H1 (cell line): ENCODE results near the gene ATAD5. TPM values are rescaled to one million over a fixed set of nuclear protein-coding genes. Genes with fewer than 3 reads are reported as not detected.

ENCODE experiments used
- CTCF ChIA-PET: fragments of 300-600 bp; sonication (Branson Sonifier 250); formaldehyde crosslinking; loops from one replicate; lab custom pipeline; 2021; ENCODE audit not compliant: partially characterized antibody; lab: Charles Lee
- POLR2A ChIA-PET: fragments of 300-600 bp; sonication (Branson Sonifier 250); formaldehyde crosslinking; loops from one replicate; lab custom pipeline; 2021; ENCODE audit warnings: inconsistent platforms; ENCODE audit not compliant: partially characterized antibody; lab: Charles Lee
- DNase-seq, 2 experiments: peaks; one replicate each; pipeline versions ENCODE4 v3.0.0 to v3.0.0-alpha.2; 2010 to 2022; ENCODE audit warnings: low spot score in 2 of 2, low read depth in 1 of 2, mixed read lengths in 1 of 2
- FAIRE-seq: peaks from 2 replicates; lab custom pipeline; 2011; peaks lifted over from hg19 to GRCh38; lab: Jason Lieb, UNC
- H2AFZ ChIP-seq: 2 replicates; pipeline ENCODE4 v1.8.1; 2012; ENCODE audit warnings: low read length, inconsistent platforms
- H2AK5ac ChIP-seq: 2 replicates; pipeline ENCODE4 v1.6.1; 2013; ENCODE audit warnings: low read depth, low read length
- H2BK120ac ChIP-seq: replicated peaks from 2 replicates; pipeline ENCODE3; 2013; ENCODE audit warnings: low read depth, low read length, inconsistent platforms
- H2BK12ac ChIP-seq: 2 replicates; pipeline ENCODE4 v1.6.1; 2013; ENCODE audit warnings: low read depth, low read length
- H2BK15ac ChIP-seq: 2 replicates; pipeline ENCODE4 v1.6.1; 2013; ENCODE audit warnings: low read length
- H2BK20ac ChIP-seq: 2 replicates; pipeline ENCODE4 v1.6.1; 2013; ENCODE audit warnings: low read length
- H2BK5ac ChIP-seq: 2 replicates; pipeline ENCODE4 v1.6.1; 2013; ENCODE audit warnings: low read depth, low read length
- H3K14ac ChIP-seq: 2 replicates; pipeline ENCODE4 v1.6.1; 2013; ENCODE audit warnings: inconsistent platforms; ENCODE audit not compliant: insufficient read length
- H3K18ac ChIP-seq: 2 replicates; pipeline ENCODE4 v1.6.1; 2013; ENCODE audit warnings: low read length; ENCODE audit errors: extremely low read depth
- H3K23ac ChIP-seq: 2 replicates; pipeline ENCODE4 v1.6.1; 2013; ENCODE audit warnings: inconsistent platforms; ENCODE audit not compliant: insufficient read length
- H3K23me2 ChIP-seq: 2 replicates; pipeline ENCODE4 v1.6.1; 2013; ENCODE audit warnings: low read depth, low read length
- H3K27ac ChIP-seq: 2 replicates; pipeline ENCODE4 v1.6.1; 2011; ENCODE audit warnings: low read depth, low read length, inconsistent platforms
- H3K27me3 ChIP-seq, 4 experiments: replicated peaks in 1 of 4; 1 replicate in 1 of 4; 2 replicates in 3 of 4; pipeline versions ENCODE4 v1.6.1 to v1.8.1; 2011 to 2013; ENCODE audit warnings: low read length in 3 of 4, mild to moderate bottlenecking in 3 of 4, inconsistent platforms in 2 of 4, mixed read lengths in 2 of 4, moderate library complexity in 1 of 4; ENCODE audit not compliant: control insufficient read depth in 3 of 4, insufficient read depth in 3 of 4; ENCODE audit errors: extremely low read depth in 1 of 4
- H3K36me3 ChIP-seq, 4 experiments: 2 replicates each; pipeline versions ENCODE4 v1.6.1 to v1.8.1; 2011 to 2013; ENCODE audit warnings: mild to moderate bottlenecking in 4 of 4, low read length in 3 of 4, moderate library complexity in 2 of 4, control low read depth in 1 of 4, inconsistent platforms in 1 of 4; ENCODE audit not compliant: insufficient read depth in 4 of 4, control insufficient read depth in 2 of 4
- H3K4ac ChIP-seq: replicated peaks from 2 replicates; pipeline ENCODE3; 2013; ENCODE audit warnings: low read length, low read depth, mixed read lengths, inconsistent platforms; ENCODE audit not compliant: insufficient read length
- H3K4me1 ChIP-seq, 4 experiments: replicated peaks in 1 of 4; 1 replicate in 1 of 4; 2 replicates in 3 of 4; pipeline versions ENCODE4 v1.6.1 to v1.8.1; 2011 to 2013; ENCODE audit warnings: low read length in 3 of 4, inconsistent platforms in 2 of 4, mixed read lengths in 1 of 4; ENCODE audit not compliant: insufficient read depth in 4 of 4, control insufficient read depth in 3 of 4
- H3K4me2 ChIP-seq, 2 experiments: 2 replicates each; pipeline versions ENCODE4 v1.6.1 to v1.8.1; 2011 to 2013; ENCODE audit warnings: low read depth in 2 of 2, low read length in 2 of 2, control low read depth in 1 of 2, inconsistent platforms in 1 of 2, mild to moderate bottlenecking in 1 of 2; ENCODE audit not compliant: insufficient read depth in 1 of 2
- H3K4me3 ChIP-seq, 4 experiments: fragments of 200-600, 300-600 bp in 1 of 4; sonication (generic), shearing (Covaris generic), sonication (Bioruptor Twin) in 1 of 4; 2 replicates each; pipeline versions ENCODE4 v1.5.1 to v1.8.1; 2011 to 2016; ENCODE audit warnings: low read length in 4 of 4, low read depth in 3 of 4, control low read depth in 2 of 4, inconsistent platforms in 2 of 4, mild to moderate bottlenecking in 2 of 4, mixed read lengths in 1 of 4, moderate library complexity in 1 of 4; ENCODE audit not compliant: insufficient read depth in 2 of 4; ENCODE audit errors: extremely low read depth in 1 of 4
- H3K56ac ChIP-seq: replicated peaks from 2 replicates; pipeline ENCODE3; 2013; ENCODE audit warnings: low read depth, mild to moderate bottlenecking, mixed read lengths, low read length, inconsistent platforms; ENCODE audit not compliant: insufficient read length
- H3K79me1 ChIP-seq: 2 replicates; pipeline ENCODE4 v1.6.1; 2013; ENCODE audit warnings: low read depth, low read length, control low read depth
- H3K79me2 ChIP-seq, 2 experiments: 2 replicates each; pipeline versions ENCODE4 v1.6.1 to v1.8.1; 2012 to 2013; ENCODE audit warnings: low read length in 2 of 2, mild to moderate bottlenecking in 2 of 2, inconsistent platforms in 1 of 2; ENCODE audit not compliant: insufficient read depth in 2 of 2, control insufficient read depth in 1 of 2
- H3K9ac ChIP-seq, 4 experiments: replicated peaks in 1 of 4; 1 replicate in 1 of 4; 2 replicates in 3 of 4; pipeline versions ENCODE4 v1.6.1 to v1.8.1; 2011 to 2013; ENCODE audit warnings: low read depth in 3 of 4, low read length in 3 of 4, control low read depth in 2 of 4, mild to moderate bottlenecking in 2 of 4, moderate library complexity in 2 of 4, inconsistent platforms in 1 of 4; ENCODE audit errors: extremely low read depth in 1 of 4
- H3K9me3 ChIP-seq, 2 experiments: 2 replicates each; pipeline versions ENCODE4 v1.6.1 to v1.8.1; 2012 to 2013; ENCODE audit warnings: mild to moderate bottlenecking in 2 of 2, moderate library complexity in 2 of 2, control low read depth in 1 of 2, inconsistent platforms in 1 of 2, low read depth in 1 of 2, low read length in 1 of 2, mixed read lengths in 1 of 2; ENCODE audit not compliant: insufficient read depth in 2 of 2
- H4K20me1 ChIP-seq, 2 experiments: replicated peaks in 1 of 2; 2 replicates each; pipeline versions ENCODE3 to v1.8.1; 2011 to 2013; ENCODE audit warnings: inconsistent platforms in 2 of 2, low read length in 2 of 2, mild to moderate bottlenecking in 1 of 2; ENCODE audit not compliant: insufficient read depth in 2 of 2, control insufficient read depth in 1 of 2
- H4K5ac ChIP-seq: 2 replicates; pipeline ENCODE4 v1.6.1; 2013; ENCODE audit warnings: low read length, low read depth, mixed read lengths, inconsistent platforms; ENCODE audit not compliant: insufficient read length
- H4K8ac ChIP-seq: 2 replicates; pipeline ENCODE4 v1.8.0; 2013; ENCODE audit warnings: mild to moderate bottlenecking, moderate library complexity, low read length, inconsistent platforms; ENCODE audit not compliant: insufficient read depth; ENCODE audit errors: extremely low read depth
- H4K91ac ChIP-seq: replicated peaks from 2 replicates; pipeline ENCODE3; 2013; ENCODE audit warnings: low read length, mixed read lengths, inconsistent platforms; ENCODE audit not compliant: insufficient read length
- HDAC2 ChIP-seq, 2 experiments: fragments of 300-600 bp in 1 of 2; sonication (generic) in 1 of 2; IDR thresholded peaks; 2 replicates each; pipeline ENCODE4 v1.6.1; 2011 to 2012; ENCODE audit warnings: low read depth in 2 of 2, low read length in 2 of 2, mild to moderate bottlenecking in 2 of 2, moderate library complexity in 2 of 2, borderline replicate concordance in 1 of 2, inconsistent platforms in 1 of 2
- SUZ12 ChIP-seq: fragments of 200-600 bp; sonication (generic); IDR thresholded peaks from 2 replicates; pipeline ENCODE4 v1.6.1; 2012; ENCODE audit warnings: mild to moderate bottlenecking, inconsistent platforms, low read length, moderate library complexity, mixed read lengths
- TAF7 ChIP-seq: optimal IDR thresholded peaks from 2 replicates; pipeline ENCODE3; 2011; ENCODE audit warnings: low read depth, mild to moderate bottlenecking, inconsistent platforms, low read length, moderate library complexity, borderline replicate concordance
- WGBS, 2 experiments: shearing (Covaris generic) in 1 of 2; methylation state at CpG; one replicate each; pipeline versions ENCODE4 v1.1.6 to v1.1.7; 2013 to 2015; ENCODE audit warnings: low lambda C conversion rate in 2 of 2, mixed read lengths in 2 of 2, inconsistent platforms in 1 of 2, low coverage in 1 of 2, missing lambda C conversion rate in 1 of 2; ENCODE audit not compliant: insufficient replicate concordance in 2 of 2, insufficient coverage in 1 of 2, insufficient read length in 1 of 2; ENCODE audit errors: extremely low coverage in 1 of 2, missing lambda C conversion rate in 1 of 2; 5-methylcytosine and 5-hydroxymethylcytosine counted together
- polyA plus RNA-seq, 7 experiments: library from polyadenylated mRNA; depleted of rRNA in 3 of 7; stranded (reverse) in 5 of 7; unstranded in 2 of 7; fragments of >200 nt in 5 of 7; fragments of 200-250 nt in 2 of 7; gene quantifications; 1 replicate in 5 of 7; 2 replicates in 1 of 7; 4 replicates in 1 of 7; pipeline versions ENCODE4 v1.2.1 to v1.2.3, GENCODE V29; 2011 to 2013; ENCODE audit warnings: missing spikeins in 2 of 7, mixed read lengths in 2 of 7
- total RNA-seq: library from RNA; stranded (reverse); fragmentation: NEBNext Ultra II Directional; extraction: Animal tissue kit (Norgen Biotek cat#: 25700); gene quantifications from 2 replicates; pipeline ENCODE4 v1.2.1, GENCODE V29; 2021

Gene ATAD5
- total and polyA plus RNA-seq, 2 of the 8 experiments (the other 6 are each of a cell fraction or from before 2014, with no cell fraction given), result 3.5 to 30.0 TPM

DNA sequence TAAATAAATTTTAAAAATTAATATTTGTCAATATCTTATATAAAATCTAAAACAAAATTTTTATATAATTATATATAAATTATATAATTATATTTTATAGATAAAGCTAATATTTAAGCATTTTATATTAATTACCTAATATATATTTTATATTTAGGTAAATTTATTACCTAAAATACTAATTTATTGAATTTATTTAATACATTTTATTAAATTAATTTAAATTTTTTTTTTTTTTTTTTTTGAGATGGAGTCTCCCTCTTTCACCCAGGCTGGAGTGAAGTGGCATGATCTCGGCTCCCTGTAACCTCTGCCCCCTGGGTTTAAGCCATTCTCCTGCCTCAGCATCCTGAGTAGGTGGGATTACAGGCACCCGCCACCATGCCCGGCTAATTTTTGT is 22.4 kb downstream of the ATAD5 start:
- FAIRE-seq, result no peak

More for the DNA sequence above, 22.4 kb downstream of the ATAD5 start:
- Histone ChIP-seq H2BK5ac (no peak overlapping the region), H2AK5ac (no peak overlapping the region), H3K18ac (no peak overlapping the region), H2BK15ac (no peak overlapping the region), H3K56ac (no peak overlapping the region), H3K79me1 (no peaks in the 10 kb centered on the region), H3K79me2 (no peaks in the 10 kb centered on the region), H3K4me1 (no peaks in the 10 kb centered on the region), H4K91ac (no peak overlapping the region), H3K4ac (no peak overlapping the region), H3K9me3 (no peaks in the 10 kb centered on the region), H3K27ac (no peak overlapping the region), H3K23ac (no peak overlapping the region), H3K4me3 (no peak overlapping the region), H3K27me3 (no peaks in the 10 kb centered on the region), H2BK12ac (no peak overlapping the region), H3K9ac (no peak overlapping the region), H3K36me3 (peaks cover 0 to 49% (median 18%) of the 10 kb centered on the region in 4 experiments; a peak in 7 of 8 replicates), H4K8ac (no peak overlapping the region), H2BK20ac (no peak overlapping the region), H4K5ac (no peak overlapping the region), H3K4me2 (no peak overlapping the region), H2AFZ (no peak overlapping the region), H3K14ac (no peak overlapping the region), H2BK120ac (no peak overlapping the region), H4K20me1 (peaks cover 0 to 3% of the 10 kb centered on the region in 2 experiments), H3K23me2 (no peaks in the 10 kb centered on the region)
- DNase-seq, result no peak
- 100% methylated on average over 3 of the region's 3 CpGs; no CpG with 5 or more reads in 1 of the 2 experiments for WGBS, 2 experiments
- TF ChIP-seq HDAC2 (IDR thresholded peaks at IDR 0.05; ENCODE audit: borderline replicate concordance in 1 of 2, low read depth in 2 of 2, low read length in 2 of 2) (no peak), TAF7 (no peak), SUZ12 (no peak)
- ChIA-PET CTCF (no interaction called here), POLR2A (no interaction called here)
